HG03064 (cell line): ENCODE results near the gene CUL2.
A peak's percentile ranks its signal among the peaks of the same experiment; 100 is the strongest.

Experiments used
- ATAC-seq: cut with Tn5 transposase; IDR thresholded peaks from one replicate; pipeline ENCODE4 v1.9.1; 2021; ENCODE audit warnings: low read depth; ENCODE audit not compliant: unreplicated experiment

Gene CUL2

GRCh38 chr10:35090162-35090954, at the start of gene CUL2:
Gene CUL2, minus strand, starts transcription at chr10:35090341. Its CDS starts 19,024 bp downstream, at chr10:35071317.
- peak; percentile 91 for ATAC-seq

- ATAC-seq = peak; percentile 51
These were observed 46.2 kb upstream of the CUL2 start for GRCh38 chr10:35136263-35136815.

- no peak for ATAC-seq
These were observed 45.7 kb upstream of the CUL2 start for GRCh38 chr10:35135861-35136260.

GRCh38 chr10:35133586-35133985, 43.4 kb upstream of the CUL2 start:
- no peak for ATAC-seq

GRCh38 chr10:35132727-35133126, 42.6 kb upstream of the CUL2 start:
- ATAC-seq = no peak

- no peak for ATAC-seq
These were observed 40.5 kb upstream of the CUL2 start for GRCh38 chr10:35130663-35131062.

- no peak for ATAC-seq
These were observed 39.1 kb upstream of the CUL2 start for GRCh38 chr10:35129185-35129674.

- no peak for ATAC-seq
These were observed 37.2 kb upstream of the CUL2 start for GRCh38 chr10:35127289-35127891.

- ATAC-seq = peak; percentile 68
These were observed 36.6 kb upstream of the CUL2 start, which contains the start of gene CREM for GRCh38 chr10:35126530-35127288. Gene CREM, plus strand, starts transcription at chr10:35126846. Its CDS starts 10,990 bp downstream, at chr10:35137836.

GRCh38 chr10:35126062-35126529, 36.0 kb upstream of the CUL2 start:
- ATAC-seq = peak; percentile 0

GRCh38 chr10:35124540-35124939, 34.4 kb upstream of the CUL2 start:
- ATAC-seq = no peak

- no peak for ATAC-seq
These were observed 29.2 kb upstream of the CUL2 start for GRCh38 chr10:35119378-35119777.

- ATAC-seq = no peak
These were observed 22.4 kb upstream of the CUL2 start for GRCh38 chr10:35112571-35112970.

- ATAC-seq = no peak
These were observed 13.7 kb upstream of the CUL2 start for GRCh38 chr10:35103882-35104281.

- ATAC-seq = no peak
These were observed 7.4 kb upstream of the CUL2 start for GRCh38 chr10:35097510-35097909.

GRCh38 chr10:35096312-35096711, 6.2 kb upstream of the CUL2 start:
- no peak for ATAC-seq

GRCh38 chr10:35092851-35093250, 2.7 kb upstream of the CUL2 start:
- ATAC-seq = no peak

- no peak for ATAC-seq
These were observed 2.1 kb upstream of the CUL2 start for GRCh38 chr10:35091994-35092790.

- ATAC-seq = peak; percentile 32
These were observed 455 bp downstream of the CUL2 start for GRCh38 chr10:35089611-35090161.

- no peak for ATAC-seq
These were observed 6.9 kb downstream of the CUL2 start for GRCh38 chr10:35083242-35083641.
